ENCODE data around the gene NR5A1.

DNA sequence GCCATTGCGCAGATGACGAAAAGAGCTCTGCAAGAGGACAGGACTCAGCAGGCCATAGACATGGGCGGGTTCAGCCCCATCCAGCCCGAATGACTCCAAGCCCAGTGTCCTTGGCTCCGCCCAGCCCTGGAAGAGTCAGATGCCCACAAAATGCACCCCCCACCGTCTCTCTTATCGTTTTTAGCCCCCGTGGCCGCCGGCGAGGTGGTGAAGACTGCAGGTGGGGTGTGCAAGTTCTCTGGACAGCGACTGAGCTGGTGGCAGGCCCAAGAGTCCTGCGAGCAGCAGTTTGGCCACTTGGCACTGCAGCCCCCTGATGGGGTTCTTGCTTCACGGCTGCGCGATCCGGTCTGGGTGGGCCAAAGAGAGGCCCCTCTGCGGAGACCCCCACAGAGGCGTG, 54.9 kb downstream of the NR5A1 start:
- TF ChIP-seq, protein P1, sequence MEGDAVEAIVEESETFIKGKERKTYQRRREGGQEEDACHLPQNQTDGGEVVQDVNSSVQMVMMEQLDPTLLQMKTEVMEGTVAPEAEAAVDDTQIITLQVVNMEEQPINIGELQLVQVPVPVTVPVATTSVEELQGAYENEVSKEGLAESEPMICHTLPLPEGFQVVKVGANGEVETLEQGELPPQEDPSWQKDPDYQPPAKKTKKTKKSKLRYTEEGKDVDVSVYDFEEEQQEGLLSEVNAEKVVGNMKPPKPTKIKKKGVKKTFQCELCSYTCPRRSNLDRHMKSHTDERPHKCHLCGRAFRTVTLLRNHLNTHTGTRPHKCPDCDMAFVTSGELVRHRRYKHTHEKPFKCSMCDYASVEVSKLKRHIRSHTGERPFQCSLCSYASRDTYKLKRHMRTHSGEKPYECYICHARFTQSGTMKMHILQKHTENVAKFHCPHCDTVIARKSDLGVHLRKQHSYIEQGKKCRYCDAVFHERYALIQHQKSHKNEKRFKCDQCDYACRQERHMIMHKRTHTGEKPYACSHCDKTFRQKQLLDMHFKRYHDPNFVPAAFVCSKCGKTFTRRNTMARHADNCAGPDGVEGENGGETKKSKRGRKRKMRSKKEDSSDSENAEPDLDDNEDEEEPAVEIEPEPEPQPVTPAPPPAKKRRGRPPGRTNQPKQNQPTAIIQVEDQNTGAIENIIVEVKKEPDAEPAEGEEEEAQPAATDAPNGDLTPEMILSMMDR (IDR thresholded peaks at IDR 0.05; ENCODE audit: insufficient read depth, low read length, poor library complexity, severe bottlenecking) = no peak
- TF ChIP-seq EZH2phosphoT487 (conservative IDR thresholded peaks at IDR 0.05; ENCODE audit: low read length) = no peak
